GM12872 (cell line): ENCODE results near the gene BBS9.

Experiments used
- TF ChIP-seq, protein P1 (sequence below): IDR thresholded peaks from 3 replicates; pipeline ENCODE4 v1.5.1; 2011; ENCODE audit warnings: low read depth, mild to moderate bottlenecking, low read length, moderate library complexity; ENCODE audit not compliant: insufficient read depth

Gene BBS9

DNA sequence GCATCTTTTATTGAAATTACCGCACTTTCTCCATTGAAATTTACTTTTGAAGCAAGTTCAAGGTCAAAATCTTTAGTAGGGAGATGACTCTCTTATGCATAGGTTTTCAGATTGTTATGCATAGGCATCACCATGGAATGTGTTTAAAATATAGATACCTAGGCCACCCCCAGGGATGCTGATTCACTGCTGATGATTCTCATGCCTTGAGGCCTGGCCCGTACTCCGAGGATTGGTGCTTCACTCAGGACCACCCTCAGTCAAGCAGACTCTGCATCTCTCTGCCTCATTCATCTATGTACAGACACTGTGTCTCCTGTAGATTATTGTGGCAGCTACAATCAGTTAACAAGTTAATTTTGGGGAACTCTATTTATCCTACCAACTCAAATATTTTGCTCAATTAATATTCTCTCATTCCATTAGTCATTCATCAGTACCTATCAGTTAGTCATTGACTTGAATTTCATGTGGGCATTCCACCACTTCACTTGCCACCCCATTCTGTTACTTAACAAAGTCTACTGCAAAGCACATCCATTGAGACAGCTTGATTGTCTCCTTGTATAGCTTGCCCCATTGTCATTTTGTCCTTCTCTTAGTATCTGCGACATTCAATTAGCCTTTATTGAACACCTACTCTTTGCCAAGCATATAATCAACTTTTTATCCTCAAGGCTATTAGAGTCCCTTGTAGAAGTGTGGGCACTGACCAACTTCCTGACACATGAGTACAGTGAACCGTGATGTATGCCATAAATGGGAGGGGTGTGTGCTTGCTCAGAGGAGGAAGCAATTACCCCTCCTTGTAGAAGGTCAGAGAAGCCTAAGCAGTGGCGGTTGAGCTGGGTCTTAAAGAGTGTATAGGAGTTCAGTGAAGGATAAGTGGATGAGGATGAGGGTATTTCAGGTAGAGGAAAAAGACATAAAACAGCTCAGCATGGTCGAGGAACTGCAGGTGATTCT is 520.4 kb downstream of the BBS9 start:
- TF ChIP-seq, protein P1, sequence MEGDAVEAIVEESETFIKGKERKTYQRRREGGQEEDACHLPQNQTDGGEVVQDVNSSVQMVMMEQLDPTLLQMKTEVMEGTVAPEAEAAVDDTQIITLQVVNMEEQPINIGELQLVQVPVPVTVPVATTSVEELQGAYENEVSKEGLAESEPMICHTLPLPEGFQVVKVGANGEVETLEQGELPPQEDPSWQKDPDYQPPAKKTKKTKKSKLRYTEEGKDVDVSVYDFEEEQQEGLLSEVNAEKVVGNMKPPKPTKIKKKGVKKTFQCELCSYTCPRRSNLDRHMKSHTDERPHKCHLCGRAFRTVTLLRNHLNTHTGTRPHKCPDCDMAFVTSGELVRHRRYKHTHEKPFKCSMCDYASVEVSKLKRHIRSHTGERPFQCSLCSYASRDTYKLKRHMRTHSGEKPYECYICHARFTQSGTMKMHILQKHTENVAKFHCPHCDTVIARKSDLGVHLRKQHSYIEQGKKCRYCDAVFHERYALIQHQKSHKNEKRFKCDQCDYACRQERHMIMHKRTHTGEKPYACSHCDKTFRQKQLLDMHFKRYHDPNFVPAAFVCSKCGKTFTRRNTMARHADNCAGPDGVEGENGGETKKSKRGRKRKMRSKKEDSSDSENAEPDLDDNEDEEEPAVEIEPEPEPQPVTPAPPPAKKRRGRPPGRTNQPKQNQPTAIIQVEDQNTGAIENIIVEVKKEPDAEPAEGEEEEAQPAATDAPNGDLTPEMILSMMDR: no peak

DNA sequence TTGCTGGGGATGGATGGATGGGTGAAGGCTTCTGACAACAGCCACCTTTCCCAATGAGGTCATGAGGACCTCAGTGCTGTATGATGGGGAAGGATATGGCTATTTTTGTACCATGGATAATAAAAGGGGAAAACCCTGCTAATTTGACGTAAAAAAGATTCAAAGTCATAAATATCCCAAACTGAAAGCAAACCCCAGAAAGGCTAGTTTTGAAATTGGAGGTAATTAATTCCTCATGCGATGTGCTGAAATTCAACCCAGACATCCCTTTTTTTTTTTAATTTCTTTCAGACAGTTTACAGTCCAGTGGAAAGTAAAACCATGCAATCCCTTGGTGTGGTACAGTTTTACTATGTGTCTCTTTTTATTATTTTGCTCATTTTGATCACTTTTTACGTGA is 521.5 kb downstream of the BBS9 start:
- TF ChIP-seq, protein P1: no peak

DNA sequence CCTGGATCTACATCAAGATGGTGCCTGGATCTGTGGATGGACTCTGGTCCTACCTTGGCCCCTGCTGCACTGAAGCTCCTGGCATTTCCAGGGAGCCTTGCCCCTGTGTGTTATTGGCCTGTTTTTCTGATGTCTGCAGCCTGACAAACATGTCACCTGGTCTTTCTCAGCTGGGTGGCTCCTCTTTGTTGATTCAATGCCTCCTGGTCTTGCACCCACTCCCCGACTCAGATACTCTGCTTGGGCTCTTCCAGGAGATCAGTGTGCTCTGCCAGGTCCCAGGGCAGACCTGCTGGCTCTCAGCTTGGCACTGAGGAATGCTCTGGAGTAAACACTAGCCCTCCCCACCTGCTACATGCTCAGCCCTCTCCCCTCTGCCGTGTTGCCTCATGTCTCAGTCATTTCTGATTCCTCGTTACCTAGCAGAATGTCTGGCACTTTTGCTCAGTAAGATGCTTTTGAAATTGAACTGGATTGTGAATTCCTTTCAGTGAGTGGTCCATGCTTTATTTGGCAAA is 522.7 kb downstream of the BBS9 start:
- TF ChIP-seq, protein P1: no peak

DNA sequence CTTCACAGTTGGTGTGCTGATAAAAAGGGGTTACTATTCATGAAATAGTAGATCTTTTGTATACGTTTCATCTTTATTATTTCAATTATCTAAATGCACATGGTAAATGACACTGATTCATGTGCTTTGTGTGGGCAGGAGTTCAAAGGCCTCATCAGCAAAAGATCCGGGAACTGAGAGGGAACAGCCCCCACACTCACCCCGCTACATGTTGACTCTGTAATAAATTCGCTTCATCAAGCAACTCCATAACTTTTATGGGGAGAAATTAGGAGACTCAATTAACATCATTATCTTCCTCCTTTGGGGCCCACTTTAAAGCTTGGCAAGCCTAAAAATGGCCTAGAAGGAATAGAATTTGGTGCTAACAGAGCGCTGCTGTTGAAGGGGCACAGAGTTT is 525.3 kb downstream of the BBS9 start:
- TF ChIP-seq, protein P1: no peak
